Activated CD4-positive, alpha-beta T cell treated with anti-CD3 and anti-CD28 coated beads, Interleukin-2, amount 50 U/mL, for 24 hours (primary cell): ENCODE results near the gene CA6.
"Not testable (repeated sequence)": the region's sequence is repeated elsewhere in the genome, so short reads cannot be mapped to it uniquely, and the experiment has no call there.

Experiments
- DNase-seq, 2 donors: peaks; one replicate each; pipeline ENCODE4 v3.0.0-alpha.2; 2020; ENCODE audit warnings: low read depth in 1 of 2, low spot score in 1 of 2

Gene CA6

GRCh38 chr1:8968902-8969301 lies 23.2 kb downstream of the CA6 start:
- DNase-seq = not testable (repeated sequence)

- no peak for DNase-seq
Observed at GRCh38 chr1:8969937-8970336, 24.3 kb downstream of the CA6 start.

- peak in 1 of 2 donors; percentile 25 for DNase-seq
Observed at GRCh38 chr1:8970870-8971337, 25.2 kb downstream of the CA6 start.

DNA sequence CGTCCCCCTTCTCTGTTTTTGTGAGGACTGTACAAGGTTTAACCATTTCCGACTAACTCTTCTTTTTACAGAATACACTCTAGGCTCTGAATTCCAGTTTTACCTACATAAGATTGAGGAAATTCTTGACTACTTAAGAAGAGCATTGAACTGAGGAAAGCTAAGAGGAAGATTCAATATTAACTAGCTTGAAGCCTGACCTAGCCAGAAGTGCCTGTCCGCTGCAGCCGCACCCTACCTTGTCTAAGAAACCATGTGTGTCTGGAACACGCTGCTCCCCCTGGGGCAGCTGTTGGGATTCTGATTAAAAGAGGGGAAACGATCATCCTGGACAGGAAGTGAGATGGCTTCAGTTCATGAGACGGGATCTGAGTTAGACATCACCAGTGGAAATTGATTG lies 28.9 kb downstream of the CA6 start:
- DNase-seq = no peak

DNA sequence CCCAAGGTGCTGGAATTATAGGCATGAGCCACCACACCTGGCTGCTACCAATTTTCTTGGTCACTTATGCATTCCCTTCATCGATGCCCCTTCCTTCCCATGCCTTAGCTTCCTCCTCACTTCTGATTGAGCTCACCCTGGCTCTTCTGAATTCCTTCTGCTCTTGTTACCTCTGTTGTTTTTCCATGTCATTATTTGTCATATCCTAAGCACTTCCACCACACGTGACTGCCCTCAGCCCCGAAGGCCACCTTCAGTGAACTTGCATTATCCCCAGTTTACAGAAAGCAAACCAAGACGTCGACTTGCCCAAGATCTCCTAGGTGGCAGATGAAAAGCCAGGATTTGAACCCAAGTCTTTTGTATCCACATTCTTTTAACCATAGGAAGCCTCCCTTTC lies 30.7 kb downstream of the CA6 start:
- no peak for DNase-seq

GRCh38 chr1:8976896-8977450 lies 31.3 kb downstream of the CA6 start:
- no peak for DNase-seq

- no peak for DNase-seq
Observed at GRCh38 chr1:8980656-8981055, 35.0 kb downstream of the CA6 start.

GRCh38 chr1:8981169-8981568 lies 35.5 kb downstream of the CA6 start:
- no peak for DNase-seq

DNA sequence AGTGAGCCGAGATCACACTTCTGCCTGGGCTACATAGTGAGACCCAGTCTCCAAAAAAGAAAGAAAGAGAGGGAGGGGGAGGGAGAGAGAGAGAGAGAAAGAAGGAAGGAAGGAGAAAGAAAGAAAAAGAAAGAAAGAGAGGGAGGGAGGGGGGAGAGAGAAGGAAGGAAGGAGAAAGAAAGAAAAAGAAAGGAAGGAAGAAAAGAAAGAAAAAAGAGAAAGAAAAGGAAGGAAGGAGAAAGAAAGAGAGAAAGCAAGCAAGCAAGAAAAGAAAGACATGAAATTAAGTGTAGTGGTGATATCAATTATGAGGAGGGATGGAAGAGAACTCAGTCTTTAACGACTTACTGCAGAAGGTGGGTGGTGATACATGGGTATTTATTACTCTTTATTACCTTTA lies 38.5 kb downstream of the CA6 start:
- no peak for DNase-seq

- DNase-seq = no peak
Observed at GRCh38 chr1:8984990-8985389, 39.3 kb downstream of the CA6 start.

DNA sequence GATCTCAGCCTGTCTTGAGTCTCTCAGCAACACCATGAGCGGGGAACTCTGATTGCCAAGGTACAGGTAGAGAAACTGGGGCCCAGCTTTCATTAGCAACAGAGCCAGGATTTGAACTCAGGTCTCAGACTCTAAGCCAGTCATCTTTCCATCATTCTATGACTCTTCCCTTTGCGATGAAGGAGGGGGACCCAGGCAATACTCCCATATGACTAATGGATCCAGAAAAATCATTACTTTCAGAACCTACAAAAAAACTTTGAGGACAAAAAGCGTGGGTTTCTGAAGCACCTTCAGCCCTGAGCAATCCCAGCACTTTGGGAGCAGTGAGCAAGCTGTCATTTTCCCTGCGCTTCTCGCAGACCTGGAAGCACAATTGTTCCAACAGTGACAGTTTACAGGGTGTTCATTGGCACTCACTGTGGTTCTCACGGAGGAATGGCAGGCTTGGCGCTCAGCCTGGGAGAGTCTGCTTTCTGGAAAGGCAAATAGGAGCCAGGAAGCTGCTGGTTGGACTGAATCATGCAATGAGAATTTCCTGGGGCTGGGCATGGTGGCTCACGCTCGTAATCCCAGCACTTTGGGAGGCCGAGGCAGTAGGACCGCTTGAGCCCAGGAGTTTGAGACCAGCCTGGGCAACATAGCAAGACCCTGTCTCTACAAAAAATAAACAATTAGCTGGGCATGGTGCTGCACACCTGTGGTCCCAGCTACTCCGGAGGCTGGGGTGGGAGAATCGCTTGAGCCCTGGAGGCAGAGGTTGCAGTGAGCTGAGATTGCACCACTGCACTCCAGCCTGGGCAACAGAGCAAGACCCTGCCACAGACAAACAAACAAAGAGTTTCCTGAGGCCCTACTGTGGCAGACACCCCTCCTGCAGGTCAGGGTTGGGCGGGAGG lies 40.5 kb downstream of the CA6 start:
- no peak for DNase-seq

GRCh38 chr1:8986814-8987190 lies 41.1 kb downstream of the CA6 start:
- DNase-seq = no peak

DNA sequence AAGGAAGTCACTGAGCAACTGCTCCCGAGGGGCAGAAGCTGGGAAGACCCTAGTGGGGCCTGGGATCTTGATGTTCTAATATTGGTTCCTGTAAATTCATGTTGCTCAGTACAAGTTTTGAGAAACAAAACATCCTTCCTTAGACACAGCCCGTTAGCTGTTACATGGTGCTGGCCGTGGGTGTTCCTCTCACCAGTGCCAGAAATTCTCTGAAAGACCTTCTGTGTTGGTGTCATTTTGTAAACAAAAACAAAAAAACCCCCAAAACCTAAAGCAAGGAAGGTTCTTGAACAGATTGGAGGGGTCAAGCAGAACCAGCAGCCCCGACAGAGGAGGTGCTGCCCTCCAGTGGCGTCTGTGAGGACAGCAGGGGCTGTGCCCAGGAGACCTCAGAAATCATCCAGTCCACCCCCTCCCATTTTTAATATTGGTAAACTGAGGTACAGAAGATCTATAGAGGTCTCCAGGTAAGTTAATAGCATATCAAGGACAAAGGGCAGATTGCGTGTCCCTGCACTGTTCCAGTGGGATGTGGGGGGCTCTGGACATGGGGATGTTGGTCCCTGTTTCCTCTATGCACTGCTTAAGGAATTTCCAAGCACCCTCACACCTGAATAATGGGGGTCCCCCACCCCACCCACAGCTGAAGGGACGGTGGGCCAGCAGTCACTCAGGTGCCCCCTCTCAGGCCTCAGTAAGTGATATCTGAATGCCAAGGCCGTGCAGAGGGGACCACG lies 42.4 kb downstream of the CA6 start:
- peak; percentile 56 to 58 for DNase-seq

- DNase-seq = no peak
Observed at GRCh38 chr1:8988618-8988967, 42.9 kb downstream of the CA6 start.

DNA sequence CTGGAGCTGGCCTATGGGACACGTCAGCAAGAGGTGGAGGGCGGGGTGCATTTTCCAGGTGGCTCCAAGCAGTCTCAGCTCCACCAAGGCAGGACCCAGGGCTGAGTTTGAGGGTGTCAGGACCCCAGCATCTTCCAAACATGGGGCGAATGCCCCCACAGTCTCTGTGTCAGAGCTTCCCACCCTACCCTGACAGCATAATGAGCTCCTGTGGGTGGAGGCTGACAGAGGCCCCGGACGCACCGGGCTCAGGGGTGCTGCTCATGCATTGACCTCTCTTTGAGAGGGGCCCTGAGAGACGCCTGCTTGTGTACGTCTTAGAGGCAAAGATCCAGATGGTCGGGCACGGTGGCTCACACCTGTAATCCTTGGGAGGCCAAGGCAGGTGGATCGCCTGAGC lies 43.4 kb downstream of the CA6 start:
- no peak for DNase-seq

DNA sequence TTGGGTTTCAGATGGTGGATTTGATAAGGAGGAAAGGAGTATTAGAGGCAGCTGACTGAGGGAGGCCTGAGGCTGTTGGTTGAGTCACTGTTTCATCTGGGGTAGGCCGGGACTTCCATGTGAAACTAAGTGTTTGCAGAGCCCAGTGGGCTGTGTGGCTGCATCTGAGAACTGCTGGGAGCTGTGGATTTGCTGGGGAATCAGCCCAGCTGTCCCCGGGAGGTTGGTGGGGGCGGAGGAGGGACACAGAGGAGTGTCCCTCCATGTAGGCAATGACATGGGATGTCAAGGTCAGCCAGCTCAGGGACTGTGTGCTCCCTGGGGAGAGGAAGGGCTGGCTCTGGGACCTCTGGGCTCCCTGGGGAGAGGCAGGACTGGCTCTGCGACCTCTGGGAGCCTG lies 44.2 kb downstream of the CA6 start:
- no peak for DNase-seq

- no peak for DNase-seq
Observed at GRCh38 chr1:8992936-8993687, 47.4 kb downstream of the CA6 start.

DNA sequence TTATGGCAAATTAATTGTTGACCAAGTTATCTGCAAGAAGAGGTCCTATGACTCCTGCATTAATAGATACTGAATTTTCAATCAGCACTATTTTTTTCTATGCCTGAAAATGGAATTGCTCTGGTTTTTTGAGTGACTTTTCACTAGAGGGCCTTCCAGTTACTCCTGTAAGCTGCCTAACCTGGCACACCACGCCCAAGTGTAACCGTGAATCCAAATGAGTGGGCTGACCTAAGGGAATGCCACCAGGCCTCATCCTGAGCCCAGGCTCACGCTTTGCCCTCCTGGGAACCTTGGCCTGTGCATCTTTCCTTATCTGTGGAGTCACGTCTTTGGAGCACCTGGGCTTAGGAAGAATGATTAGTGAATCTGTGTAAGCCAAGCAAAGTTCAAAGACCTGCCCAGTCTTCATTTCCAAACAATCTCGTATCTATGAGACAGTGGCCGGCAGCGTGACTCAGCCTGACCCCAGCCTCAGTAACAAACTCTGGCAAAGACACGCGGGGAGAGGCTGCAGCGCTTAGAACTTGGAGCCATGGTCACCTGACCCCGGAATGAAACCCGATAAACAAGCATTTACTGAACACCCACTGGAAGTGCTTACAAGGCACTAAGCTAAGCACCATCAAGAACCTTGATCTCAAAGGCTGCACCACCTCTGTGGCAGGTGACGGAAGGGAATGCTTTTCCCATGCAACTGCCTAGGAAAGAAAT lies 48.5 kb downstream of the CA6 start:
- DNase-seq = not testable (repeated sequence)

- DNase-seq = not testable (repeated sequence)
Observed at GRCh38 chr1:9001534-9002214, 56.0 kb downstream of the CA6 start.

DNA sequence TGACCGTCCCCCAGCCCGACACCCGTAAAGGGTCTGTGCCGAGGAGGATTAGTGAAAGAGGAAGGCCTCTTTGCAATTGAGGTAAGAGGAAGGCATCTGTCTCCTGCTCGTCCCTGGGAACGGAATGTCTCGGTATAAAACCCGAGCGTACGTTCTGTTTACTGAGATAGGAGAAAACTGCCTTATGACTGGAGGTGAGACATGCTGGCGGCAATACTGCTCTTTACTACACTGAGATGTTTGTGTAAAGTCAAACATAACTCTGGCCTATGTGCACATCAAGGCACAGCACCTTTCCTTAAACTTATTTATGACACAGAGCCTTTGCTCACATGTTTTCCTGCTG lies 56.5 kb downstream of the CA6 start:
- not testable (repeated sequence) for DNase-seq
